Stimulated activated CD4-positive, alpha-beta T cell treated with anti-CD3 and anti-CD28 coated beads, Interleukin-2, amount 100 ng/mL, for 48 hours (primary cell): ENCODE measurements around the gene SPEN.

ENCODE experiments used
- DNase-seq, 2 donors: peaks; one replicate each; pipeline ENCODE4 v3.0.0-alpha.2; 2020

The SPEN gene

GRCh38 chr1:15950302-15950701, 102.8 kb downstream of the SPEN start:
- DNase-seq, result peak; percentile 41 to 49

GRCh38 chr1:15950763-15951295, 103.3 kb downstream of the SPEN start:
- peak; percentile 71 to 77 for DNase-seq

- no peak for DNase-seq
These were observed 104.0 kb downstream of the SPEN start for GRCh38 chr1:15951341-15952153.

GRCh38 chr1:15952317-15953258, 105.1 kb downstream of the SPEN start:
- DNase-seq, result no peak

DNA sequence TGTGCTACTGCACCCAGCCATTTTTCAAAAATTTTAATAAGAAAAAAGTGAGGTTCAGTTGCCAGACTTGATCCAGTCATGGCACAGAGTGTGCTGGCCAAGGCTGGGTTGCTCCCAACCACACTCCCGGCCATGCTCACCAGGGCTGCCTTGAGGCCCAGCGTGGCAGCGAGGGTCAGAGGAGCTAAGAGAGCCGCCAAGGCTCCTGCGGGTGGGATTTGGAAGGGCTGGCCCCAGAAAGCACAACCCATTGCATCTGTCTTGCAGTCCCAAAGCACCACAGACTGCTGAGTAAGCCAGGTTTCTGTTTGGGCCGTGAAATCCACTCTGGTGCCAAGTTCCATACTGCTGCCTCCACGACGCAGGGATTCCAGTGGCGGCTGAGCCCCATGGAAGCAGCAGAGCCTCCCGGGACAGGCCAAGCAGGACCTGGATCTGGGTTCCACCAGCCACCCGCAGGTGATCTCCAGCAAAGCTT, 105.8 kb downstream of the SPEN start:
- no peak for DNase-seq

GRCh38 chr1:15953791-15954241, 106.3 kb downstream of the SPEN start:
- no peak for DNase-seq

GRCh38 chr1:15954316-15954715, 106.8 kb downstream of the SPEN start:
- DNase-seq, result no peak

DNA sequence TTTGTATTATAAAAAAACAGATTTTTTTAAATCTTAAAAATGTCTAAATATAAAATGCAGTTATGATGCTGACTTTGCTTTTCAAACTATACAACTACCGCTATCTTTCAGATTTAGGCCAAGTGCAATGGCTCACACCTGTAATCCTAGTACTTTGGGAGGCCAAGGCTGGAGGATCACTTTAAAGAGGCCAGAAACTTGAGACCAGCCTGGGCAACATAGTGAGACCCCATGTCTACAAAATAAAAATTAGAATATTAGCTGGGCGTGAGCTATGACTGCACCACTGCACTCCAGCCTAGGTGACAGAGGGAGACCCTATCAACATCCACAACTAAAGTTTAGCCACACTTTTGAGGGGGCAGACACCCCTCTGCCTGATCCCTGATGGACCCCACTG, 108.0 kb downstream of the SPEN start:
- DNase-seq, result no peak

- no peak for DNase-seq
These were observed 108.6 kb downstream of the SPEN start for GRCh38 chr1:15956150-15956549.

- no peak for DNase-seq
These were observed 110.0 kb downstream of the SPEN start for GRCh38 chr1:15957221-15958095.

GRCh38 chr1:15958111-15958510, 110.6 kb downstream of the SPEN start:
- DNase-seq, result no peak

DNA sequence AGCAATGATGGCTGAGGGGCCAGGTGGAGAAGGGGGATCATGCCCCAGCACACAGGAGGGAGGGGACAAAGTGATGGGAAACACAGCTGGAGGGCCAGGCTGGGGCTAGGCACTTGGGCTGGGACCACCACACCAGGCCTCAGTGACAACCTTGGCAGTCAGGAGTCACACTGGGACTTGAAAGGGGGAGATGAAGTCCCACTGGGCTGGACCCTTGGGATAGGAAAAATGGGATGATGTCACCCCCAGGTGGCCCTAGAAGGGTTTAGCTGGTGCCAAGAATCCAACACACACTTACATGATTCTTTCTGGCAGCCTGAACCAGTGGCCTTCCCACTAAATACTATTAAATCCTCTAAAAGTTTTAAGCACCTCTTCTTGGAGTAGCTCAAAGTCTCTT, 111.3 kb downstream of the SPEN start:
- no peak for DNase-seq

DNA sequence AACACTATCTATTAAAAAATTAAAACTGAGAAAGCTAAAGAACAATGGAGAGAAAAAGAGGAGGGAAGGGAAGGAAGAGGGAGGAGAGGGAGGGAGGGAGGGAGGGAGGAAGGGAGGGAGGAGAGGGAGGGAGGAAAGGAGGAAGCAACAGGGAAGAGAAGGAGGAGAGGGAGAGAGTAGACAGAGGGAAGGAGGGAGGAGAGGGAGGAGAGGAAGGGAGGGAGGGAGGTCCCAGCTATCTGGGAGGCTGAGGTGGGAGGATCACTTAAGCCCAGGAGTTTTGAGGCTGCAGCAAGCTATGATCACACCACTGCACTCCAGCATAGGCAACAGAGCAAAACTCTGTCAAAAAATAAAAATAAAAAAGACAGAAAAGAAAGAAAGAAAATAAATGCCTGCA, 111.9 kb downstream of the SPEN start:
- no peak for DNase-seq

GRCh38 chr1:15959827-15960446, 112.4 kb downstream of the SPEN start:
- no peak for DNase-seq

DNA sequence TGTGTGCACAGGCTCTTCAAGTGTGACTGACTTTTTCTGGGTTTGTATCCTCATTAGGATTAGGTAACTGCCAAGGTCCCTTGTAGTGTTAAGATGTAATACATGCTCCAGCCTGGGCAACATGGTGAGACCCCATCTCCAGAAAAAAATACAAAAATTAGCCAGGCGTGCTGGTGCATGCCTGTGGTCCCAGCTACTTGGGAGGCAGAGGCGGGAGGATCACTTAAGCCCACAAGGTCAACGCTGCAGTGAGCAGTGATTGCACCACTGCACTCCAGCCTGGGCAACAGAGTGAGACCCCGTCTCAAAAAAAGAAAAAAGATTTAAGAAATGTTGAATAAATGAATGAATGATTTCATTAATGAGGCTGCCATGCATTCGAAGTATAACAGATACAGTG, 113.3 kb downstream of the SPEN start:
- DNase-seq, result no peak

GRCh38 chr1:15961492-15961891, 114.0 kb downstream of the SPEN start:
- no peak for DNase-seq

GRCh38 chr1:15962176-15962575, 114.7 kb downstream of the SPEN start:
- no peak for DNase-seq

GRCh38 chr1:15962671-15963362, 115.3 kb downstream of the SPEN start:
- no peak for DNase-seq

GRCh38 chr1:15963363-15963967, 116.0 kb downstream of the SPEN start:
- DNase-seq, result no peak

- no peak for DNase-seq
These were observed 116.6 kb downstream of the SPEN start for GRCh38 chr1:15963968-15964648.
